T1000 (cell line): ENCODE measurements around the gene B3GNT2.
A peak's percentile ranks its signal among the peaks of the same experiment; 100 is the strongest.
"Not testable (repeated sequence)": the region's sequence is repeated elsewhere in the genome, so short reads cannot be mapped to it uniquely, and the experiment has no call there.

Experiments used
- DNase-seq: peaks from one replicate; lab custom pipeline; 2025; ENCODE audit warnings: mixed read lengths; lab: John Stamatoyannopoulos, UW

B3GNT2 gene, protein sequence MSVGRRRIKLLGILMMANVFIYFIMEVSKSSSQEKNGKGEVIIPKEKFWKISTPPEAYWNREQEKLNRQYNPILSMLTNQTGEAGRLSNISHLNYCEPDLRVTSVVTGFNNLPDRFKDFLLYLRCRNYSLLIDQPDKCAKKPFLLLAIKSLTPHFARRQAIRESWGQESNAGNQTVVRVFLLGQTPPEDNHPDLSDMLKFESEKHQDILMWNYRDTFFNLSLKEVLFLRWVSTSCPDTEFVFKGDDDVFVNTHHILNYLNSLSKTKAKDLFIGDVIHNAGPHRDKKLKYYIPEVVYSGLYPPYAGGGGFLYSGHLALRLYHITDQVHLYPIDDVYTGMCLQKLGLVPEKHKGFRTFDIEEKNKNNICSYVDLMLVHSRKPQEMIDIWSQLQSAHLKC

DNA sequence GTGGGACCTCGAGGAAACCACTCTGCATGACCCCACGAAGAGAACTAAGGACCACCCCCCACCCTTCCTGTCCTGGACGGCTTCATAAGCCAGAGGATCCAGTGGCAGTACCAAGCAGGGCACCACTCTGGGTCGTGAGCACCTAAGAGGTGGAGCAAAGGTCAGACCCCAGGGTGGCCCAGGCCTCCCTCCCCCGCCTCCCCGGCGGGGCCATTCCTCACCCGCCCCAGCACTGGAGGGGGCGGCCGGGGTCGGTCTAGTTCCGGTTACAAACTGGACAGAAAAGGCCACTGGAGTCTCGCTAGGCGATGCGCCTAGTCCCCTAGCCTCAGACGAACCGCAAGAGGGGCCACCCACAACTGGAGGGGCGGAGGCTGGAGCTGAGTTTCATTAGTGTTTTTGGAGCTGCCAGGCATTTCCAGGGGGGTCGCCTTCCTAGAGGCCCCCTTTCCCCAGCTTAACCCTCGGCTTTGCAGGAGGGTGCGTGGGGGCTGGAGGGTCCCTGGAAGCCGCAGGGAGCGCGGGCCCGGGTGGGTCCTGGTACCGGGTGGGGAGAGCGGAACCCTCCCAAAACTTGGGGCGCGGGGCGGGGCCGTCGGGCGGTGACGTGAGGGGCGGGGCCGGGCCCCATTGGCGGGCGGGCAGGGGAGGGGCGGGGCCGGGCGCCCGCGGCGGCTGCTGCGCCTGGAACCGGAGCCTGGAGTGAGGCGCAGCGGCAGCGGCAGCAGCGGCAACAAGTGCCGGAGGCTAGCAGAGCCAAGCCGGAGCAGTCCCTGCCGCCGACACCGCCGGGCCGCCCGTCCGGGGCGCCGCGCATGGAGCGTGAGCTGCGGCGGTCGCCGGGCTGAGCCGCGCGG, at the start of gene B3GNT2:
TSS of gene B3GNT2 (plus strand) at position 695 of the 857 bp plus-strand sequence. CDS start 26,106 bp downstream, outside the sequence.
- DNase-seq = peak; percentile 68

DNA sequence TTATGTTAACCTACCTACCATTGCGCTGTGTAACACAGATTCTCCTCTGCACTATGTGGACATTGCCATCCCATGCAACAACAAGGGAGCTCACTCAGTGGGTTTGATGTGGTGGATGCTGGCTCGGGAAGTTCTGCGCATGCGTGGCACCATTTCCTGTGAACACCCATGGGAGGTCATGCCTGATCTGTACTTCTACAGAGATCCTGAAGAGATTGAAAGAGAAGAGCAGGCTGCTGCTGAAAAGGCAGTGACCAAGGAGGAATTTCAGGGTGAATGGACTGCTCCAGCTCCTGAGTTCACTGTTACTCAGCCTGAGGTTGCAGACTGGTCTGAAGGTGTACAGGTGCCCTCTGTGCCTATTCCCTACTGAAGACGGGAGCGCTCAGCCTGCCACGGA, 49.1 kb upstream of the B3GNT2 start:
- DNase-seq = not testable (repeated sequence)

DNA sequence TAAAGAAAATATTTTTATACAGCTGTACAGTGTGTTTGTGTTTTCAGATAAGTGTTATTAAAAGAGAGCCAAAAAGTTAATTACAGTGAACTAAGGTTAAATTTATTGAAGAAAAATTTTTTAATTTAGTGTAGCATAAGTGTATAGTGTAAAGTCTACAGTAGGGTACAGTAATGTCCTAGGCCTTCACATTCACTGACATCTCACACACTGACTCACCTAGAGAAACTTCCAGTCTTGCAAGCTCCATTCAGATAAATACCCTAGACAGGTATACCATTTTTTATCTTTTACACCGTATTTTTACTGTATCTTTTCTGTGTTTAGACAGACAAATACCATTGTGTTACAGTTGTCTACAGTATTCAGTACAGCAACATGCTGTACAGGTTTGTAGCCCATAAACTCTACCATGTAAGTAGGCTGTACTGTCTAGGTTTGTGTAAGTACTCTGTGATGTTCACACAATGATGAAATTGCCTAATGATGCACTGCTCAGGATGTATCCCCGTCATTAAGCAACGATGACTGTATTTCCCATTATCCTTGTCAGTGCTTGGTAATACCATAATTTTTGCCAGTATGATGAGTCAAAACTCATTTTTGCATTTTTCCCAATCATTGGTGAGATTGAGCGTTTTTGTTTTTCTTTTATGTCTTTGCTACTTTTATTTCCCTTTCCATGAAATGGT, 48.2 kb upstream of the B3GNT2 start:
- no peak for DNase-seq

DNA sequence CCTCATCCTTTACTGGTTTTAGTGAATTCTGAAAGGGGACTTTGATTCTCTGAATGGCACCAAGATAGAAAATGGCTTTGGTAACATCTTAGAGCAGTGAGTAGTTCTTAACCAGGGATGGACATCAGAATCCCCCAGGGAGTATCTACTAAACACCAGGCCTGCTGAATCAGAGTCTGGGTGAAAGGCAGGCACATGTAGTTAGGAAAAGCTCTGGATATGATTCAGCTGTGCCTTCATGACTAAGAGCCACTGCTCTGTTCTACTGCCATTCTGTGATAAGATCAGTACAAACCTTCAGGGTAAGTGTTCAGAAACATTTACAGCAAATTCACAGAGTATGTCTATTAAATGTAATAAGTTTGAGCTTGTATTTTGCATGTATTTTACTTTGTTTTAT, 46.2 kb upstream of the B3GNT2 start:
- peak; percentile 71 for DNase-seq

DNA sequence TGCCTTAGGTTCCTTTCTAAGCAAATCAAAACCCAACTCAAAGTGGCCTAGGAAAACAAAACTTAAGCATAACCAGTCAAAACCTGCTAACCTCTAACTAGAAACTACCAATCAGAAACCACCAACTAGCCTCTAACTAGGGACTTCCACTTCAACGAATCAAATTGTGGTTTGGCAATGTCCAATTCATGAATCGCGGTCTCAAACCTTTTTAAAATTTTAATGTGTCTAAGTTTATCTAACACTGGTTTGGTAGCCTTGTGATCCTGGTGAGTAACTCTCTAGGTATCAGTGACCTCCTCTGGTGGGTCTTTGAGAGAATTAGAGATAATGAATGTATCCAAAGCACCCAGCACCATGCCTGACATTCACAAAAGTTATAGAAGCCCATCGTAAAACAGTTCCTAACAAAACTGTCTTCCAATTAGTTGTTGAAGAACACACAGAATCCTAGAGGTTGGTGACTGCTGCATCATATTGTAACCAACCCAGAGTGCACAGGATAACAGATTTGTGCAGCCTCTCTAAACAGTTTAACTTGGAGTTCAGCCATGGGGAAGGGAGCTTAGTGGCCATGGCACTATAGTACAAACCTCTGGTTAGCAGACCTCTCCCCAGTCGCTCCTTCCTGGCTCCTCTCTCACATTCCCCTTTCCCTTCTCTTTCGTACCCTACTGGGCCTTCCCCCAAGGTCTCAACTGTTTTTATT, 45.2 kb upstream of the B3GNT2 start:
- no peak for DNase-seq

DNA sequence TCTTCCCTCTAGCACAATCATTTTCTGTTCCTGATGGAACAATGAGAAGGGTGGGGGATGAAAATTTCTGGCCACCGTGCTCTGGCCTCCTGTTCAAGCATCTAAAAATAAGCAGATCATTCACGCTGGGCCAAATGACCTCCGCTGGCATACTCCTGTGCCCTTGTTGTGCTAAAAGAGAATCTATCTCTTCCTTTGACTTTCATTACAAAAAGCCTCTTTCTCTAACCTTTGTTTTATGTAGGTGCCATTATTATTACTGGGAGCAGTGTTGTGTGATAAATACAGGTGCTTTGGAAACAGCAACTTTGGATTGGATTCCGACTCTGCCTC, 44.6 kb upstream of the B3GNT2 start:
- no peak for DNase-seq

DNA sequence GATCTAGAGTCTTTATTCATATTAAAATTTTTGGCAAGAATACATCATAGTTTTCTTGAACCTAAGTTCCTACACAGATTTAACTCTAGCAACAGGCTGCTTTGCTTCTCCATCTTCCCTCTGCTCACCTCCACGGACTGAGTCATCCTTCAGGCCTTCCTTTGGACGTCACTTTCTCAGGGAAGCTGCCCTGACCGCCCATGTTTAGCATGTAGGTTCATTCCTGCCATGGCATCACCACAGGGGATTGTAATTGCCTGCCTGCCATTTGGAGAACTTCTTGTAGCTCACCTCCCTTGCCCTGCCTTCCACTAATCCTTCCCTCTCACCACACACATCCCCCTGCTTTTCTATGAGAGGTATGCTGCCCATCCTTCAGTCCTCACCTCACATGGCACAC, 43.9 kb upstream of the B3GNT2 start:
- DNase-seq = no peak

DNA sequence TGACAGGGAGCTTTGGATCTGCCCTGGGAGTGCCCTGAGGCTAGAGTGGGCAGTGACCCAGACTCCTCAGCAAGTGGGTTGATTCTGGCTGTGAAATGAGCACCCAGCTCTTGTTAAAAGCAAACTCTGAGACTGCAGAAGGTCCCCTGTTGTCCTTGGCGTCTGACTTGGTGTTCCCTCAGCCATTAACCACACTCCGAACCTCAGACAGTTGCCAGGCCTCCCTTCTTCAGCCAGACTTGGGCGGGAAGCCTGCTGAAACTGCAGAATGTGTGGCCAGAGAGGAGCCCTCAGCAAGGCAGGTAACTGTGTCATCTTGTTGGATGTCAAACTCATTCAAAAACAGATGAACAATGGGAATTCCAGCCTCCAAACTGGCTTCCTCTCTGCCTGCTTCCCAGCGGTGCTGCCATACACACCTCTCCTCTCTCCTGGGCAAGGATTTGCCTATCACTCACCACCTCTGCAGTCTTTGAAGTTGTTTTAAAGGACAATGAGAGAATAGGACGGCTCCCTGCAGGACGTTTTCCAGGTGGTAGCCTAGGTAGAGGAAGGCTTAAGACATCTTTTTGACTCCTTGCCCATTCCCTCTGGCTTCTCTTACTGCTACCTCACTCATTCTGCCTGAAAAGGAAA, 38.9 kb upstream of the B3GNT2 start:
- no peak for DNase-seq

DNA sequence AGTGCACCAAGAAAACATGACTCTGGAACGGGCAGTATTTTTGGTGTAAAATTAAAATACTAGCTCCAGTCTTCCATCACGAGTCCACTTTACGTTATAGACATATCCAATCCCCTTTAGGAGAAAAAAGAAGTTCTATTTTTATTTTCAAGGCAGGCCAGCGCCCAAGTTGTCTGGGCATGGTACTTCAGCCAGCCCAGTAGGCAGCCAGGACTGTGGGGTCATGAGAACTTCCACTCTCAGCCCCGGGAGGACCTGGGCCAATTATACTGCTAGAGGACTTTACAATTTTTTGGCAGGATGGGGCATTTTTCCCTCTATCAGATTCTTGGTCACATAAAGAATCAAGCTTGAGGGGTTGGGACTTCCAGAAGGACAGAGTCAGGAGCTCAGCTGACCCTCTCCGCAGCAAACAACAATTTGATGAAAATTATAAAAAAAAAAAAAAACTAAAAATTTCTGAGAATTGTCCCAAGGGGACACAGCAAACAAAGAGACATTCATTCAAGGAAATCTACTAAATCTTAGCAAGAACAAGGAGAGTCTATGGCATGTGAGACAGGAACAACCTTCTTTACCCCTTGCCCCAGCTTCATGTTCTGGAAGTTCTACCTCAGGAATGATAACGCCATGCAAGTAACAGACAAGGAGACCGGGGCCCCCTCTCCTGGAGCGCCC, 37.3 kb upstream of the B3GNT2 start:
- DNase-seq = no peak

DNA sequence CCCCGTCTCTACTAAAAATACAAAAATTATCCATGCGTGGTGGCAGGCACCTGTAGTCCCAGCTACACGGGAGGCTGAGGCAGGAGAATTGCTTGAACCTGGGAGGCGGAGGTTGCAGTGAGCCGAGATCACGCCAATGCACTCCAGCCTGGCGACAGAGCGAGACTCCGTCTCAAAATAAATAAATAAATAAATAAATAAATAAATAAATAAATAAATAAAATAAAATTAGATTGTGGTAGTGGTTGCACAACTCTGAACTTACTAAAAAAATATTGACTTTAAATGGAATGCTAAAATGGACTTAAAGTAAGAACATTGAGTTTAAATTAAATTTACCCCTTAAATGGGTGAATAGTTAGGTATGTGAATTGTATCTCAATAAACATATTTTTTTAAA, 35.2 kb upstream of the B3GNT2 start:
- not testable (repeated sequence) for DNase-seq

DNA sequence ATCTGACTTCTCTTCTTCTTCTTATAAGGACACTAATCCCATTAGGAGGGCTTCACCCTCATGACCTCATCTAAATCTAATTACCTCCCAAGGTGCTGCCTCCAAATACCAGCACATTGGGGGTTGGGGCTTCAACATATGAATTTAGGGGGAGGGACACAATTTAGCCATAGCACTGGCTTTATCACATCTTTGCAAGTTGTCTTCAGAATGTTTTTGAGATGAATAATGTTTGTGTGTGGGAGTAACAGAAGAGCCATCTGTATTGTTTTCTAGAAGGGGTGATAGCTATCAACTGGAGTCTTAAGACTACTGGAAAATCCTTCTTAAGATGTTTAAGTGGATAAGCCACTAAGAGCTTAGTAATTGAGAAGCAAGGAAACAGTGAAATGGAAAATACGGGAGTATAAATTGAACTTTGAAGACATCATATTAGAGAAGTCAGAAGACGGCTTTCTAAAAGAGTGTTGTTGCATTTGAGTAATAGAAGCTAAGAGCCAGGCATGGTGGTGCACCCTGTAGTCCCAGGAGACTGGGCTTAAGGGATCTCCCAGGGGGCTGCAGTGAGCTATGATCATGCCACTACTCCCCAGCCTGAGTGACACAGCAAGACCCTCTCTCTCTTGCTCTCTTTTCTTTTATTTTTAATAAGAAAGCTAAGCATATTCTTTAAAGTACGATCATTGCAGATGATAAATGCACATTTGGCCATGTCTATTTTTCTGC, 32.6 kb upstream of the B3GNT2 start:
- DNase-seq = no peak

DNA sequence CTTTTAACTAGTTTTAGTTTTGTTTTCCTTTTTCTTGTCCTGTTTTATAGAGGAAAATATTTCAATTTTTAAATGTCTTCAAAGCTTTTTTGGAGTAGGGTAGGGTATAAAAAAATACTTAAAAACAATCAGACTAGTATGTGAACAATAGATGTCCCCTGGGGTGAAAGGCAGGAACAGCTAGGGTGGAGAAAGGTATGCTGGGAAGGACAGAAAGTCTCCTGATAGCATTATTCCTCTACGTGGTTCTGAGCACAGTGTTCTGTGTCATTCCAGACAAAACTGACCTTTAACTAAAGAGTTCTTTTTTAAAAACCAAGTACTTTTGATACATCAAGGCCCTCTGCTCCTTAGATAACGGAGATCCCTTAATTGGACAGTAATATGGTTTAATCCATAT, 32.1 kb upstream of the B3GNT2 start:
- no peak for DNase-seq

DNA sequence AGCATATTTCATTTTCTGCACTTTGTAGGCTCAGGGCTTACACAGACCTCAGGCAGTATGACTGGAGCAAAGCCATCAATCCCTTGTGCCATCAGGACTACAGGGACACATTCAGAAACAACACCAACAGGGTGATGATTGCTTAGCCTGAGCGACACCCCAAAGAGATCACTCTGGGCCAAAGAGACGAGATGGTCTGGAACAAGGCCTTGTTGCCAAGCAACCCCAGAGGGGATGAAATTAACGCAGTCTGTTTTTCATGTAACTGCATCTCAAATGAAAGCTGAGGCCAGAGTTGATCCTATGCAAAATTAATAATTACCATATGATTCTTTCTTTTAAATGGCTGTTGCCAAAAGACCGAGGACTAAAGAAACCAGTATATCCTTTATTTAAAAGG, 20.2 kb upstream of the B3GNT2 start:
- no peak for DNase-seq

DNA sequence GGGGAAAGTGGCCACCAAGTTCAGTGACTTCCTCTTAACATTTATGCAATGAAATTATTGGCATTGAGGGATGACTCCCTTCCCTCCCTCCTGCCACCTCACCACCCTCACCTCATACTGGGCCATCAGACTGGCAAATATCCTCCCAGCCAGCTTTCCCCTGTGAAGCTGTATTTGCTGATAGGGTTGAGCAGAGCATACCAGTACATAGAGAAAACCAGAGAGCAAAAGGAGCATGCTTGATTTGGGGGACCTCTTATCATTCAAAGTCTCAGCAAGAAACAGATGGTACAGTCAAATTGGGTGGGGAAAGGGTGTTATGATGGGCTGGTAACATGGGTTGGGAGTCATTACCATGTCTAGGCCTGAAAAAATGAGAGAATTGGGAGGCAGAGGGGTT, 19.1 kb upstream of the B3GNT2 start:
- no peak for DNase-seq

DNA sequence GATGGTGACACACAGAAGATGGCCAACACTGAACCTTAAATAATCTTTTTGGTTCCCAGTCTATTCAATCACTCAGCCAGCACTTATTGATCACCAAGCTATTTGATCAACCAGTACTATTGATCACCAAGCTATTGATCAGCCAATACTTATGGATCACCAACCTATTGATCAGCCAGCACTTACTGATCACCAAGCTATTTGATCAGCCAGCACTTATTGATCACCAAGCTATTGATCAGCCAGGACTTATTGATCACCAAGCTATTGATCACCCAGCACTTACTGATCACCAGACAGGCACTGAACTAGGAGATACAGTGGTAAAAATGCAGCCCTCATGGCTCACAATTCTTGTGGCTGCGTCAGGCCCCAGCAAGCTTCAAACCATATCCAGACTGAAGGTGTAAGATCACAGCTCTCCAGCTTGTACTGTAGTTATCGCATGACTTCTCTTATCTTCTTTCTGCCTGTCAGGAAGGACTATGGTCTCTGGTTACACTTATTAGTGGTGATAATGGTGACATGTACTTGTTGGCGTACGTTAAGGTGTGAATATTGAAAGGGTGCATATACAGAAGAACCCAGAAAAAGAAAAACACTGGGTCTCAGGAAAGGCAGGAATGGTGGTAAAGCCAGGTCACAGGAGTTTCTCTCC, 18.4 kb upstream of the B3GNT2 start:
- DNase-seq = no peak

DNA sequence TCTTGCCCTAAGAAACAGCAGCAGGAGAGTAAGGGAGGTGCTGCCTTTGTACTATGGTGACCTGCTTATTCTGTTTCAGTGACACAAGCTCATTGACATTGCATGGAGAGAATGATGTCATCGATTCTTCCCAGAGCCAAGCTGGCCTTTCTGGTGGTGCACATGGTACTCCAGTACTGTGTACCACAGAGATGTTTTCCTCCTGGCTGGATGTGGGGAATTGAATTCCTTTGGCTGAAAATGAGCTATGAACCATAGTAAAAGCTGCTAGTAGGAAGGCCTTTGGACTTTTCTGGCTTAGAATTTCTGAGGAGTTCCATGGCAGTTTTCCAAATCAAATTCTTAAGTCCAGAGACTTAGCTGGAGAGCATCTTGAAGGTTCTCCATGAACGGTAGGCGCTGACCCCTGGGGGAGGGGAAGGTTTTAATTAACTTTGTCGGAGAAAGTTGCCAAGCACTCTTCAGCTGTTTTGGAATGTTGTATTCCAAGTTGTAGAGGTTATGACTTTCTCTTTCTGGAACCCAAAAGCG, 17.1 kb upstream of the B3GNT2 start:
- no peak for DNase-seq

DNA sequence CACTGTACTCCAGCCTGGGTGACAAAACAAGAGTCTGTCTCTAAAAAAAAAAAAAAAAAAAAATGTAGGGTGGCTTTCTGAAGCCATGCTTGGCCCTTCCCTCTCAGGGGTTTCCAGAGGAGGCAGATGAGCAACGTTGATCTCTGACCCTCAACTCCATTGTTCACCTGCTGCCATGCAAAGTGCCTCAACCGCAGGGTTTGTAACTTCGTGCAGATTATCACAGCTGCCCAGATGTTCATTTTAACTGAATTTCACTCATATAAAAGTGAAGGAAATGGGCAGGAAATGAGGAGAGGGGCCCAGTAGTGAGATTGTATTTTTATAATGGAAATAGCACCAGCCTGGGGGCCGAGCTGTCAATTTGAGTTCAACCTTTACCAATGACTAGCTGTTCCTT, 14.9 kb upstream of the B3GNT2 start:
- no peak for DNase-seq

DNA sequence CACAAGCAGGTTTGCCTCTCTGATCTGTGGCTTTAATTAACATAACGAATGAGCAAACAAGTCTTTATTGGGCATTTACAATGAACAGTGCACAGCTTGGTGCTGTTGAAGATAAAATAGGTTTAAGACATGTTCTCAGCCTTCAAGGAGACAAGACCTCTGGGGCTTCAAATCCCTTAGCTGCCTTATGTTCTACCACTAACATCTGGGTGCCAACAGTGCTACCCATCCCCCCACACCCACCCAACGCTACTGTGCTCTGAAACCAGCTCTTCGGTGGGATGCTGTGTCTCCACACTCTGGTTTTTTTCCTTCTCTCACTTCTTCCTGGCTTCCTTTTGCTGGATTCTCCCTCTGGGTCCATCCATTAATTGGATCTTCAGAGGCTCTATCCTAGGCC, 14.1 kb upstream of the B3GNT2 start:
- no peak for DNase-seq

DNA sequence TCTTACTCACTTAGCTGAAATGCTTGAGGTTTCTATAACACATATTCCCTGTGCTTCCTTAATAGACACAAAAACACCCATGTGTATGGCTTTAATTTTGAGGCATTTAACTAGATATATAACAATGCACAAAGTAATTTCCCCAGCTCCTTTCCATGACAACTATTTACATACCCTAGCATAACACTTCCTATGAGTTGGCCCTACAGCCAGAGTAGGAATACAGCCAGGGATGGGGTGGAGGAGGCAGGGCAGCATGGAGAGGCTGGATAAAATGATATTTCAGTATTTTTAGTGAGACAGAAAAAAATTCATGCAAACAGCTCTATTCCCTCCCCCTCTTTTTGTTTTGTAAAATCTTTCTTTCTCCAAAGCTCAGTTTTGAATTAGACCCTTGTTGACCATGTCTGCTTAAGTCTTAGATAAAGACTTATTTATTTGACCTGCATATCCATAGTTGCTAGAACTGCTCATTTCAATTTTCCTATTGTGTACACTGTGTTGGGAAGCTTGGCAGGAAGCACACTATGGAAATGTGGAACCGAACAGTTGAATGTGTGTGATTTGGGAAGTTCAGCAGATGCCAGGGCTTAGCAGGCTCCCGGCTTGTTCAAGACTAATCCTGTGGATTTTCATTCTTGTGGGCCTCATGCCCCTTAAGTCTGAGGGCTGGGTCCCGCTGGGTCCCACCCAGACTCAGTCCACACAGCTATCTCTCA, 11.2 kb upstream of the B3GNT2 start:
- DNase-seq = no peak
